SK-N-MC (cell line): ENCODE results near the gene HDC.

Experiments
- EZH2 ChIP-seq: fragments of 200-600 bp; sonication (generic); IDR thresholded peaks from one replicate; pipeline ENCODE4 v1.6.1; 2017; ENCODE audit warnings: antibody characterized with exemption
- FOXP2 ChIP-seq: optimal IDR thresholded peaks from 2 replicates; pipeline ENCODE3; 2011; ENCODE audit warnings: mild to moderate bottlenecking, moderate library complexity; ENCODE audit not compliant: insufficient read depth; ENCODE audit errors: extremely low read length, control extremely low read depth
- POLR2AphosphoS5 ChIP-seq: IDR thresholded peaks from 2 replicates; pipeline ENCODE4 v1.6.1; 2012; ENCODE audit warnings: mild to moderate bottlenecking, low read depth, low read length, borderline replicate concordance

DNA sequence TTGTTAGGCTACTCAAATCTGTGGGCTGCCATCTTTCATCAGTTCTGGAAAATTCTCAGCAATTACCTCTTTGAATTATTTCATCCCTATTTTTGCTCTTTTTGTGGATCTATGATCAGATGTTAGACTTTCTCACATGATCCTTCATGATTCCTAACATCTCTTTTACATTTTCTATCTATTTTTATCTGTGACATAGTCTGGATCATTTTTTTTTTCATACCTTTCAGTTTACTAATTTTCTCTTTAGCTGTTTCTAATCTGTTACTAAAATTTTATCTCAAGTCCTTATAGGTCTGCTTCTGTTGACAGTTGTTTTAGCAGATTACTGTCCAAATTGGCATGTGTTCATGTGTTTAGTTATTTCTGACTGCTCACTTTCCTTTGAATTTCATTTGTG, 42.3 kb upstream of the HDC start:
- no peak for TF ChIP-seq POLR2AphosphoS5
- TF ChIP-seq FOXP2, result no peak
- TF ChIP-seq EZH2, result no peak
